WTC11 (cell line): Measurements from ENCODE around the gene CFAP100. TPM values are rescaled to one million over a fixed set of nuclear protein-coding genes. Genes with fewer than 3 reads are reported as not detected.

ENCODE experiments used
- ATAC-seq: fragments of 200-7000 bp; cut with Tn5 transposase; 2 replicates; pipeline ENCODE4 v1.10.0; 2021; ENCODE audit warnings: mild to moderate bottlenecking, moderate library complexity
- CTCF ChIA-PET: fragments of 300-600 bp; sonication (Branson Sonifier 250); formaldehyde crosslinking; loops from one replicate; lab custom pipeline; 2021; ENCODE audit warnings: antibody characterized with exemption; lab: Charles Lee
- POLR2A ChIA-PET: fragments of 350-600 bp; sonication (Branson Sonifier 250); formaldehyde crosslinking; loops from one replicate; lab custom pipeline; 2021; ENCODE audit warnings: antibody characterized with exemption; lab: Charles Lee
- DNase-seq: peaks from one replicate; pipeline ENCODE4 v3.0.0; 2021; ENCODE audit warnings: low spot score
- H3K27ac Mint-ChIP-seq: 2 replicates; pipeline ENCODE4 v1.8.0; 2021; ENCODE audit warnings: mixed read lengths
- H3K27me3 Mint-ChIP-seq: 2 replicates; pipeline ENCODE4 v1.8.0; 2021; ENCODE audit warnings: low read depth, mild to moderate bottlenecking, moderate library complexity, mixed read lengths
- H3K36me3 Mint-ChIP-seq: 2 replicates; pipeline ENCODE4 v1.8.0; 2021; ENCODE audit warnings: mixed read lengths
- H3K4me1 Mint-ChIP-seq: 2 replicates; pipeline ENCODE4 v1.8.0; 2022; ENCODE audit warnings: mixed read lengths
- H3K4me3 Mint-ChIP-seq: 2 replicates; pipeline ENCODE4 v1.8.0; 2021; ENCODE audit warnings: mild to moderate bottlenecking, moderate library complexity, mixed read lengths
- H3K9me3 Mint-ChIP-seq: 2 replicates; pipeline ENCODE4 v1.8.0; 2021; ENCODE audit warnings: mixed read lengths
- GTF2I ChIP-seq: fragments of 250-450 bp; sonication (Bioruptor Pico); conservative IDR thresholded peaks from 2 replicates; pipeline ENCODE4 v1.4.0; 2021; ENCODE audit warnings: mild to moderate bottlenecking
- HMGA2 ChIP-seq: fragments of 250-450 bp; sonication (Bioruptor Pico); IDR thresholded peaks from 2 replicates; pipeline ENCODE4 v1.4.0; 2021; ENCODE audit warnings: mild to moderate bottlenecking, moderate library complexity
- KAT7 ChIP-seq: sonication (generic); formaldehyde crosslinking; IDR thresholded peaks from 2 replicates; pipeline ENCODE4 v1.8.1; 2023; ENCODE audit warnings: missing genetic modification reagents, mild to moderate bottlenecking, borderline replicate concordance
- NFE2L1 ChIP-seq: sonication (generic); formaldehyde crosslinking; IDR thresholded peaks from 2 replicates; pipeline ENCODE4 v1.8.1; 2023; ENCODE audit warnings: missing genetic modification reagents
- RELA ChIP-seq: sonication (generic); formaldehyde crosslinking; IDR thresholded peaks from 2 replicates; pipeline ENCODE4 v1.8.1; 2022; ENCODE audit warnings: missing genetic modification reagents, mild to moderate bottlenecking, borderline replicate concordance
- TEAD1 ChIP-seq: sonication (generic); formaldehyde crosslinking; IDR thresholded peaks from 2 replicates; pipeline ENCODE4 v1.8.0; 2022; ENCODE audit warnings: mild to moderate bottlenecking, missing genetic modification reagents
- TP53 ChIP-seq: sonication (generic); formaldehyde crosslinking; IDR thresholded peaks from 2 replicates; pipeline ENCODE4 v1.8.1; 2023; ENCODE audit warnings: mild to moderate bottlenecking, missing genetic modification reagents
- ZBTB21 ChIP-seq: sonication (generic); formaldehyde crosslinking; IDR thresholded peaks from 2 replicates; pipeline ENCODE4 v1.8.1; 2023; ENCODE audit warnings: mild to moderate bottlenecking, missing genetic modification reagents, borderline replicate concordance
- ZNF121 ChIP-seq: sonication (generic); formaldehyde crosslinking; IDR thresholded peaks from 2 replicates; pipeline ENCODE4 v1.8.0; 2023; ENCODE audit warnings: missing genetic modification reagents
- ZNF138 ChIP-seq: sonication (generic); formaldehyde crosslinking; conservative IDR thresholded peaks from 2 replicates; pipeline ENCODE4 v1.8.1; 2022; ENCODE audit warnings: mild to moderate bottlenecking, moderate library complexity, missing genetic modification reagents
- ZNF219 ChIP-seq: sonication (generic); formaldehyde crosslinking; IDR thresholded peaks from 2 replicates; pipeline ENCODE4 v1.8.0; 2023; ENCODE audit warnings: missing genetic modification reagents, mild to moderate bottlenecking, borderline replicate concordance
- ZNF232 ChIP-seq: sonication (generic); formaldehyde crosslinking; IDR thresholded peaks from 2 replicates; pipeline ENCODE4 v1.8.0; 2022; ENCODE audit warnings: mild to moderate bottlenecking, missing genetic modification reagents
- ZNF317 ChIP-seq: sonication (generic); formaldehyde crosslinking; IDR thresholded peaks from 2 replicates; pipeline ENCODE4 v1.8.1; 2023; ENCODE audit warnings: low read depth, mild to moderate bottlenecking, moderate library complexity, missing genetic modification reagents, borderline replicate concordance
- total RNA-seq: library from RNA; stranded (reverse); gene quantifications from 3 replicates; pipeline ENCODE4 v1.2.3, GENCODE V29; 2021
- TF ChIP-seq, protein P1 (sequence below): sonication (generic); formaldehyde crosslinking; IDR thresholded peaks from 2 replicates; pipeline ENCODE4 v1.8.1; 2023; ENCODE audit warnings: mild to moderate bottlenecking, missing genetic modification reagents, borderline replicate concordance
- TF ChIP-seq, protein P2 (sequence below): sonication (generic); formaldehyde crosslinking; IDR thresholded peaks from 2 replicates; pipeline ENCODE4 v1.8.1; 2023; ENCODE audit warnings: mild to moderate bottlenecking, missing genetic modification reagents
- TF ChIP-seq, protein P3 (sequence below): sonication (generic); formaldehyde crosslinking; IDR thresholded peaks from 2 replicates; pipeline ENCODE4 v1.8.0; 2022; ENCODE audit warnings: mild to moderate bottlenecking, missing genetic modification reagents
- TF ChIP-seq, protein P4 (sequence below): sonication (generic); formaldehyde crosslinking; IDR thresholded peaks from 2 replicates; pipeline ENCODE4 v1.8.0; 2023; ENCODE audit warnings: missing genetic modification reagents, mild to moderate bottlenecking, borderline replicate concordance
- TF ChIP-seq, protein P5 (sequence below): sonication (generic); formaldehyde crosslinking; conservative IDR thresholded peaks from 2 replicates; pipeline ENCODE4 v1.8.1; 2023; ENCODE audit warnings: mild to moderate bottlenecking, low read depth, missing genetic modification reagents, moderate library complexity
- TF ChIP-seq, protein P6 (sequence below): fragments of 250-450 bp; sonication (Bioruptor Pico); IDR thresholded peaks from 2 replicates; pipeline ENCODE4 v1.8.0; 2021; ENCODE audit warnings: mild to moderate bottlenecking
- TF ChIP-seq, protein P7 (sequence below): sonication (generic); formaldehyde crosslinking; conservative IDR thresholded peaks from 2 replicates; pipeline ENCODE4 v1.8.1; 2022; ENCODE audit warnings: mild to moderate bottlenecking, missing genetic modification reagents

The CFAP100 gene
- total RNA-seq, 1 experiment from 2014 or later: not detected

DNA sequence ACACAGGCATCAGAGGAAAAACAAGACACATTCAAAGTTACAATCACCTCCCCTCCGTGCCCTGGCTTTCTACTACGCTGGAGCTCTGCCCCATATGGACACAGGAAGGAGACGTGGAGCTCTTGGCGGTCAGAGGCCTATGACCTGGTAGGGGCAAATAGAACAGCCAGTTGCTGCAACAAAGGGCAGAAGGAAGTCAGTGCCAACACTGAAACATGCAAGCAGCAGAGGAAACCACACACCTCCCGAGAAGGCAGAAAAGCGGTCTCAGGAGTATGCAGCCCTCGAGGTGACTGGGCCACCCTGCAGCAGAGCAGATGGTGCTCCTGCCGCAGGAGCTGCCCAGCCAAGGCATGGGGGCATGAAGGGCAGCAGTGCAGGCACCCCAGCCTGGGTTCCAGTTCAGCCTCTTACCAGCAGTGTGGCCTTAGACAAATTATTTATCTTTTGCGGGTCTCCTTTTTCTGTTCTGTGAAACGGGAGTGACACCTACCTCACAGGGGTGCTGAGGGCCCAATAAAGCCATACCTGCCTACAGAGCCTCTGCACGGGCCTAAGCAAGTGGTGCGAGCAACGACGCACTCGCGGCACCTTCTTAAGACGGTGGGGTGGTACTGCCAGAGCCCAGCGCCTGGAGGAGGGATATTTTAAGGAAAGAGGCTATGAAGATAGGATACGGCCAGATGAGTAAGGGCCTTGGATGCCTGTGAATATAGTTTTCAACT is 72.3 kb downstream of the CFAP100 start:
- POLR2A ChIA-PET: no interaction called here
- Mint-ChIP-seq H3K4me1 (peaks cover under 1% of the 10 kb centered on the region; the same call in 1 of the 2 replicates), H3K9me3 (no peaks in the 10 kb centered on the region), H3K27me3 (no peaks in the 10 kb centered on the region), H3K27ac (peak overlapping the region; percentile 58)
- no peak for ATAC-seq
- TF ChIP-seq ZNF232 (CRISPR knock-in tag): no peak
- no peak for TF ChIP-seq KAT7
- TF ChIP-seq, protein P1, sequence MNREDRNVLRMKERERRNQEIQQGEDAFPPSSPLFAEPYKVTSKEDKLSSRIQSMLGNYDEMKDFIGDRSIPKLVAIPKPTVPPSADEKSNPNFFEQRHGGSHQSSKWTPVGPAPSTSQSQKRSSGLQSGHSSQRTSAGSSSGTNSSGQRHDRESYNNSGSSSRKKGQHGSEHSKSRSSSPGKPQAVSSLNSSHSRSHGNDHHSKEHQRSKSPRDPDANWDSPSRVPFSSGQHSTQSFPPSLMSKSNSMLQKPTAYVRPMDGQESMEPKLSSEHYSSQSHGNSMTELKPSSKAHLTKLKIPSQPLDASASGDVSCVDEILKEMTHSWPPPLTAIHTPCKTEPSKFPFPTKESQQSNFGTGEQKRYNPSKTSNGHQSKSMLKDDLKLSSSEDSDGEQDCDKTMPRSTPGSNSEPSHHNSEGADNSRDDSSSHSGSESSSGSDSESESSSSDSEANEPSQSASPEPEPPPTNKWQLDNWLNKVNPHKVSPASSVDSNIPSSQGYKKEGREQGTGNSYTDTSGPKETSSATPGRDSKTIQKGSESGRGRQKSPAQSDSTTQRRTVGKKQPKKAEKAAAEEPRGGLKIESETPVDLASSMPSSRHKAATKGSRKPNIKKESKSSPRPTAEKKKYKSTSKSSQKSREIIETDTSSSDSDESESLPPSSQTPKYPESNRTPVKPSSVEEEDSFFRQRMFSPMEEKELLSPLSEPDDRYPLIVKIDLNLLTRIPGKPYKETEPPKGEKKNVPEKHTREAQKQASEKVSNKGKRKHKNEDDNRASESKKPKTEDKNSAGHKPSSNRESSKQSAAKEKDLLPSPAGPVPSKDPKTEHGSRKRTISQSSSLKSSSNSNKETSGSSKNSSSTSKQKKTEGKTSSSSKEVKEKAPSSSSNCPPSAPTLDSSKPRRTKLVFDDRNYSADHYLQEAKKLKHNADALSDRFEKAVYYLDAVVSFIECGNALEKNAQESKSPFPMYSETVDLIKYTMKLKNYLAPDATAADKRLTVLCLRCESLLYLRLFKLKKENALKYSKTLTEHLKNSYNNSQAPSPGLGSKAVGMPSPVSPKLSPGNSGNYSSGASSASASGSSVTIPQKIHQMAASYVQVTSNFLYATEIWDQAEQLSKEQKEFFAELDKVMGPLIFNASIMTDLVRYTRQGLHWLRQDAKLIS (CRISPR knock-in tag): no peak
- TF ChIP-seq, all 79 proteins: peak for 0
- peaks cover 77% of the 10 kb centered on the region for H3K36me3 Mint-ChIP-seq
- H3K4me3 Mint-ChIP-seq: no peak overlapping the region
- DNase-seq: peak; percentile 3
- CTCF ChIA-PET: no interaction called here

DNA sequence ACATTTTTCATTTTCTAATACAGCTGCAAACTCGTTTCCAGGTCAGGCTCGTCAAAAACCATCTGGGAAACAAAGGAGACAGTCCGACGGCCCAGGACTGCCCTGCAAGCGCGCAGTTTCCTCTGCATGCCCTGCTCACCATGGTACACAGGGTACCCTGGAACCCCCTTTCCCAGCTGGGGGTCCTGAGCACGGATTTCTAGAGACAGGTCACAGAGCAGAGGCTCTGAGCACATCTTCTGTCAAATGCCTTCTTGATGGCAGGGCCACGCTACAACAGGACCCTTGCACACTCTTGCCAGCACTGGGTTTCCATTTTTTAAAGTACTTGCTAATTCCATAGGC is 72.9 kb downstream of the CFAP100 start:
- DNase-seq (peak; percentile 4), ATAC-seq (no peak)
- Mint-ChIP-seq H3K4me3 (no peak overlapping the region), H3K27me3 (no peaks in the 10 kb centered on the region), H3K9me3 (no peaks in the 10 kb centered on the region), H3K27ac (no peak overlapping the region), H3K4me1 (peaks cover 6% of the 10 kb centered on the region), H3K36me3 (peaks cover 72% of the 10 kb centered on the region)
- POLR2A ChIA-PET: no interaction called here
- CTCF ChIA-PET: no interaction called here
- TF ChIP-seq, protein P2, sequence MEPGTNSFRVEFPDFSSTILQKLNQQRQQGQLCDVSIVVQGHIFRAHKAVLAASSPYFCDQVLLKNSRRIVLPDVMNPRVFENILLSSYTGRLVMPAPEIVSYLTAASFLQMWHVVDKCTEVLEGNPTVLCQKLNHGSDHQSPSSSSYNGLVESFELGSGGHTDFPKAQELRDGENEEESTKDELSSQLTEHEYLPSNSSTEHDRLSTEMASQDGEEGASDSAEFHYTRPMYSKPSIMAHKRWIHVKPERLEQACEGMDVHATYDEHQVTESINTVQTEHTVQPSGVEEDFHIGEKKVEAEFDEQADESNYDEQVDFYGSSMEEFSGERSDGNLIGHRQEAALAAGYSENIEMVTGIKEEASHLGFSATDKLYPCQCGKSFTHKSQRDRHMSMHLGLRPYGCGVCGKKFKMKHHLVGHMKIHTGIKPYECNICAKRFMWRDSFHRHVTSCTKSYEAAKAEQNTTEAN (CRISPR knock-in tag): no peak
- TF ChIP-seq, protein P3, sequence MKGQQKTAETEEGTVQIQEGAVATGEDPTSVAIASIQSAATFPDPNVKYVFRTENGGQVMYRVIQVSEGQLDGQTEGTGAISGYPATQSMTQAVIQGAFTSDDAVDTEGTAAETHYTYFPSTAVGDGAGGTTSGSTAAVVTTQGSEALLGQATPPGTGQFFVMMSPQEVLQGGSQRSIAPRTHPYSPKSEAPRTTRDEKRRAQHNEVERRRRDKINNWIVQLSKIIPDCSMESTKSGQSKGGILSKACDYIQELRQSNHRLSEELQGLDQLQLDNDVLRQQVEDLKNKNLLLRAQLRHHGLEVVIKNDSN: no peak
- TF ChIP-seq RELA (no peak), ZNF121 (CRISPR knock-in tag) (no peak), NFE2L1 (CRISPR knock-in tag) (no peak), GTF2I (CRISPR knock-in tag) (no peak), ZNF317 (no peak), TEAD1 (CRISPR knock-in tag) (no peak), ZNF138 (no peak), ZNF219 (CRISPR knock-in tag) (no peak), HMGA2 (CRISPR knock-in tag) (no peak), TP53 (CRISPR knock-in tag) (no peak), ZBTB21 (no peak)
- TF ChIP-seq, protein P4, sequence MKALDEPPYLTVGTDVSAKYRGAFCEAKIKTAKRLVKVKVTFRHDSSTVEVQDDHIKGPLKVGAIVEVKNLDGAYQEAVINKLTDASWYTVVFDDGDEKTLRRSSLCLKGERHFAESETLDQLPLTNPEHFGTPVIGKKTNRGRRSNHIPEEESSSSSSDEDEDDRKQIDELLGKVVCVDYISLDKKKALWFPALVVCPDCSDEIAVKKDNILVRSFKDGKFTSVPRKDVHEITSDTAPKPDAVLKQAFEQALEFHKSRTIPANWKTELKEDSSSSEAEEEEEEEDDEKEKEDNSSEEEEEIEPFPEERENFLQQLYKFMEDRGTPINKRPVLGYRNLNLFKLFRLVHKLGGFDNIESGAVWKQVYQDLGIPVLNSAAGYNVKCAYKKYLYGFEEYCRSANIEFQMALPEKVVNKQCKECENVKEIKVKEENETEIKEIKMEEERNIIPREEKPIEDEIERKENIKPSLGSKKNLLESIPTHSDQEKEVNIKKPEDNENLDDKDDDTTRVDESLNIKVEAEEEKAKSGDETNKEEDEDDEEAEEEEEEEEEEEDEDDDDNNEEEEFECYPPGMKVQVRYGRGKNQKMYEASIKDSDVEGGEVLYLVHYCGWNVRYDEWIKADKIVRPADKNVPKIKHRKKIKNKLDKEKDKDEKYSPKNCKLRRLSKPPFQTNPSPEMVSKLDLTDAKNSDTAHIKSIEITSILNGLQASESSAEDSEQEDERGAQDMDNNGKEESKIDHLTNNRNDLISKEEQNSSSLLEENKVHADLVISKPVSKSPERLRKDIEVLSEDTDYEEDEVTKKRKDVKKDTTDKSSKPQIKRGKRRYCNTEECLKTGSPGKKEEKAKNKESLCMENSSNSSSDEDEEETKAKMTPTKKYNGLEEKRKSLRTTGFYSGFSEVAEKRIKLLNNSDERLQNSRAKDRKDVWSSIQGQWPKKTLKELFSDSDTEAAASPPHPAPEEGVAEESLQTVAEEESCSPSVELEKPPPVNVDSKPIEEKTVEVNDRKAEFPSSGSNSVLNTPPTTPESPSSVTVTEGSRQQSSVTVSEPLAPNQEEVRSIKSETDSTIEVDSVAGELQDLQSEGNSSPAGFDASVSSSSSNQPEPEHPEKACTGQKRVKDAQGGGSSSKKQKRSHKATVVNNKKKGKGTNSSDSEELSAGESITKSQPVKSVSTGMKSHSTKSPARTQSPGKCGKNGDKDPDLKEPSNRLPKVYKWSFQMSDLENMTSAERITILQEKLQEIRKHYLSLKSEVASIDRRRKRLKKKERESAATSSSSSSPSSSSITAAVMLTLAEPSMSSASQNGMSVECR (CRISPR knock-in tag): no peak
- TF ChIP-seq, protein P5, sequence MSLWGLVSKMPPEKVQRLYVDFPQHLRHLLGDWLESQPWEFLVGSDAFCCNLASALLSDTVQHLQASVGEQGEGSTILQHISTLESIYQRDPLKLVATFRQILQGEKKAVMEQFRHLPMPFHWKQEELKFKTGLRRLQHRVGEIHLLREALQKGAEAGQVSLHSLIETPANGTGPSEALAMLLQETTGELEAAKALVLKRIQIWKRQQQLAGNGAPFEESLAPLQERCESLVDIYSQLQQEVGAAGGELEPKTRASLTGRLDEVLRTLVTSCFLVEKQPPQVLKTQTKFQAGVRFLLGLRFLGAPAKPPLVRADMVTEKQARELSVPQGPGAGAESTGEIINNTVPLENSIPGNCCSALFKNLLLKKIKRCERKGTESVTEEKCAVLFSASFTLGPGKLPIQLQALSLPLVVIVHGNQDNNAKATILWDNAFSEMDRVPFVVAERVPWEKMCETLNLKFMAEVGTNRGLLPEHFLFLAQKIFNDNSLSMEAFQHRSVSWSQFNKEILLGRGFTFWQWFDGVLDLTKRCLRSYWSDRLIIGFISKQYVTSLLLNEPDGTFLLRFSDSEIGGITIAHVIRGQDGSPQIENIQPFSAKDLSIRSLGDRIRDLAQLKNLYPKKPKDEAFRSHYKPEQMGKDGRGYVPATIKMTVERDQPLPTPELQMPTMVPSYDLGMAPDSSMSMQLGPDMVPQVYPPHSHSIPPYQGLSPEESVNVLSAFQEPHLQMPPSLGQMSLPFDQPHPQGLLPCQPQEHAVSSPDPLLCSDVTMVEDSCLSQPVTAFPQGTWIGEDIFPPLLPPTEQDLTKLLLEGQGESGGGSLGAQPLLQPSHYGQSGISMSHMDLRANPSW (CRISPR knock-in tag): no peak
- TF ChIP-seq, protein P6, sequence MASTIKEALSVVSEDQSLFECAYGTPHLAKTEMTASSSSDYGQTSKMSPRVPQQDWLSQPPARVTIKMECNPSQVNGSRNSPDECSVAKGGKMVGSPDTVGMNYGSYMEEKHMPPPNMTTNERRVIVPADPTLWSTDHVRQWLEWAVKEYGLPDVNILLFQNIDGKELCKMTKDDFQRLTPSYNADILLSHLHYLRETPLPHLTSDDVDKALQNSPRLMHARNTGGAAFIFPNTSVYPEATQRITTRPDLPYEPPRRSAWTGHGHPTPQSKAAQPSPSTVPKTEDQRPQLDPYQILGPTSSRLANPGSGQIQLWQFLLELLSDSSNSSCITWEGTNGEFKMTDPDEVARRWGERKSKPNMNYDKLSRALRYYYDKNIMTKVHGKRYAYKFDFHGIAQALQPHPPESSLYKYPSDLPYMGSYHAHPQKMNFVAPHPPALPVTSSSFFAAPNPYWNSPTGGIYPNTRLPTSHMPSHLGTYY (CRISPR knock-in tag): no peak
- TF ChIP-seq, protein P7, sequence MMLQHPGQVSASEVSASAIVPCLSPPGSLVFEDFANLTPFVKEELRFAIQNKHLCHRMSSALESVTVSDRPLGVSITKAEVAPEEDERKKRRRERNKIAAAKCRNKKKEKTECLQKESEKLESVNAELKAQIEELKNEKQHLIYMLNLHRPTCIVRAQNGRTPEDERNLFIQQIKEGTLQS (CRISPR knock-in tag): no peak
